ENCODE measurements around the gene PMAIP1.

PMAIP1 gene

GRCh38 chr18:59897321-59897954, 2.4 kb upstream of the PMAIP1 start:
- H3K4me1 Mint-ChIP-seq: peaks cover 21% of the 10 kb centered on the region

GRCh38 chr18:59898093-59898492, 1.7 kb upstream of the PMAIP1 start:
- Mint-ChIP-seq H3K9me3 (no peaks in the 10 kb centered on the region), H3K27me3 (no peaks in the 10 kb centered on the region), H3K4me1 (peaks cover 28% of the 10 kb centered on the region), H3K4me3 (no peak overlapping the region), H3K27ac (ENCODE audit: low read depth) (no peak overlapping the region), H3K36me3 (ENCODE audit: insufficient read depth) (peaks cover 31% of the 10 kb centered on the region)
- no peak for ATAC-seq (replicated peaks; ENCODE audit: extremely low read depth, poor library complexity, severe bottlenecking)
- DNase-seq (ENCODE audit: low spot score in 2 of 2): no peak

More at GRCh38 chr18:59897321-59897954, 2.4 kb upstream of the PMAIP1 start:
- DNase-seq (ENCODE audit: low spot score in 2 of 2) (no peak), ATAC-seq (replicated peaks; ENCODE audit: extremely low read depth, poor library complexity, severe bottlenecking) (no peak)
- H3K9me3 Mint-ChIP-seq: no peaks in the 10 kb centered on the region
- H3K27me3 Mint-ChIP-seq: no peaks in the 10 kb centered on the region
- H3K36me3 Mint-ChIP-seq (ENCODE audit: insufficient read depth): peaks cover 25% of the 10 kb centered on the region
- no peak overlapping the region for H3K27ac Mint-ChIP-seq (ENCODE audit: low read depth)
- no peak overlapping the region for H3K4me3 Mint-ChIP-seq

GRCh38 chr18:59898609-59899297, 1.0 kb upstream of the PMAIP1 start:
- H3K4me3 Mint-ChIP-seq: peak overlapping the region; percentile 95
- no peaks in the 10 kb centered on the region for H3K27me3 Mint-ChIP-seq
- H3K36me3 Mint-ChIP-seq (ENCODE audit: insufficient read depth): peaks cover 33% of the 10 kb centered on the region
- DNase-seq (ENCODE audit: low spot score in 2 of 2) (no peak), ATAC-seq (replicated peaks; ENCODE audit: extremely low read depth, poor library complexity, severe bottlenecking) (no peak)
- H3K27ac Mint-ChIP-seq (ENCODE audit: low read depth): peak overlapping the region; percentile 97
- no peaks in the 10 kb centered on the region for H3K9me3 Mint-ChIP-seq
- peaks cover 31% of the 10 kb centered on the region for H3K4me1 Mint-ChIP-seq

GRCh38 chr18:59900222-59901128, 679 bp downstream of the PMAIP1 start:
- Mint-ChIP-seq H3K36me3 (ENCODE audit: insufficient read depth) (peaks cover 43% of the 10 kb centered on the region), H3K27me3 (no peaks in the 10 kb centered on the region), H3K9me3 (no peaks in the 10 kb centered on the region), H3K4me1 (peaks cover 46% of the 10 kb centered on the region), H3K4me3 (peak overlapping the region; percentile 95), H3K27ac (ENCODE audit: low read depth) (peak overlapping the region; percentile 97)
- DNase-seq (ENCODE audit: low spot score in 2 of 2) (peak; percentile 46 to 70), ATAC-seq (replicated peaks; ENCODE audit: extremely low read depth, poor library complexity, severe bottlenecking) (peak; percentile 58)

- ATAC-seq (replicated peaks; ENCODE audit: extremely low read depth, poor library complexity, severe bottlenecking) (peak; percentile 24), DNase-seq (ENCODE audit: low spot score in 2 of 2) (peak in 1 of 2 donors; percentile 18)
- Mint-ChIP-seq H3K4me3 (peak overlapping the region; percentile 95), H3K27ac (ENCODE audit: low read depth) (peak overlapping the region; percentile 97), H3K36me3 (ENCODE audit: insufficient read depth) (peaks cover 45% of the 10 kb centered on the region), H3K4me1 (peaks cover 58% of the 10 kb centered on the region), H3K27me3 (no peaks in the 10 kb centered on the region), H3K9me3 (no peaks in the 10 kb centered on the region)
These were observed 2.6 kb downstream of the PMAIP1 start for GRCh38 chr18:59902131-59902992.

GRCh38 chr18:59902993-59903610, 3.3 kb downstream of the PMAIP1 start:
- no peak for DNase-seq (ENCODE audit: low spot score in 2 of 2)
- Mint-ChIP-seq H3K4me3 (peak overlapping the region; percentile 95), H3K27me3 (no peaks in the 10 kb centered on the region), H3K36me3 (ENCODE audit: insufficient read depth) (peaks cover 45% of the 10 kb centered on the region), H3K27ac (ENCODE audit: low read depth) (peak overlapping the region; percentile 97), H3K9me3 (no peaks in the 10 kb centered on the region), H3K4me1 (peaks cover 58% of the 10 kb centered on the region)
- no peak for ATAC-seq (replicated peaks; ENCODE audit: extremely low read depth, poor library complexity, severe bottlenecking)

GRCh38 chr18:59904011-59904601, 4.3 kb downstream of the PMAIP1 start:
- Mint-ChIP-seq H3K4me1 (peaks cover 56% of the 10 kb centered on the region), H3K27ac (ENCODE audit: low read depth) (peak overlapping the region; percentile 89), H3K4me3 (peak overlapping the region; percentile 60), H3K36me3 (ENCODE audit: insufficient read depth) (peaks cover 44% of the 10 kb centered on the region), H3K9me3 (no peaks in the 10 kb centered on the region), H3K27me3 (no peaks in the 10 kb centered on the region)
- ATAC-seq (replicated peaks; ENCODE audit: extremely low read depth, poor library complexity, severe bottlenecking) (no peak), DNase-seq (ENCODE audit: low spot score in 2 of 2) (no peak)

GRCh38 chr18:59905686-59906091, 5.9 kb downstream of the PMAIP1 start:
- no peak overlapping the region for H3K4me3 Mint-ChIP-seq
- H3K9me3 Mint-ChIP-seq: no peaks in the 10 kb centered on the region
- H3K36me3 Mint-ChIP-seq (ENCODE audit: insufficient read depth): peaks cover 31% of the 10 kb centered on the region
- peak overlapping the region; percentile 89 for H3K27ac Mint-ChIP-seq (ENCODE audit: low read depth)
- no peaks in the 10 kb centered on the region for H3K27me3 Mint-ChIP-seq
- no peak for ATAC-seq (replicated peaks; ENCODE audit: extremely low read depth, poor library complexity, severe bottlenecking)
- H3K4me1 Mint-ChIP-seq: peaks cover 51% of the 10 kb centered on the region
- DNase-seq (ENCODE audit: low spot score in 2 of 2): no peak

- no peak for DNase-seq (ENCODE audit: low spot score in 2 of 2)
- H3K27me3 Mint-ChIP-seq: no peaks in the 10 kb centered on the region
These were observed 6.4 kb downstream of the PMAIP1 start for GRCh38 chr18:59906203-59906602.

GRCh38 chr18:59907172-59907571, 7.4 kb downstream of the PMAIP1 start:
- H3K4me1 Mint-ChIP-seq: peaks cover 40% of the 10 kb centered on the region
- no peak overlapping the region for H3K27ac Mint-ChIP-seq (ENCODE audit: low read depth)
- H3K36me3 Mint-ChIP-seq (ENCODE audit: insufficient read depth): peaks cover 24% of the 10 kb centered on the region
- no peak overlapping the region for H3K4me3 Mint-ChIP-seq
- H3K27me3 Mint-ChIP-seq: no peaks in the 10 kb centered on the region
- DNase-seq (ENCODE audit: low spot score in 2 of 2): no peak
- no peaks in the 10 kb centered on the region for H3K9me3 Mint-ChIP-seq
- no peak for ATAC-seq (replicated peaks; ENCODE audit: extremely low read depth, poor library complexity, severe bottlenecking)

More at GRCh38 chr18:59906203-59906602, 6.4 kb downstream of the PMAIP1 start:
- no peak overlapping the region for H3K4me3 Mint-ChIP-seq
- H3K9me3 Mint-ChIP-seq: no peaks in the 10 kb centered on the region
- H3K36me3 Mint-ChIP-seq (ENCODE audit: insufficient read depth): peaks cover 26% of the 10 kb centered on the region
- ATAC-seq (replicated peaks; ENCODE audit: extremely low read depth, poor library complexity, severe bottlenecking): no peak
- peaks cover 46% of the 10 kb centered on the region for H3K4me1 Mint-ChIP-seq
- no peak overlapping the region for H3K27ac Mint-ChIP-seq (ENCODE audit: low read depth)

- Mint-ChIP-seq H3K27ac (ENCODE audit: low read depth) (no peak overlapping the region), H3K36me3 (ENCODE audit: insufficient read depth) (peaks cover 19% of the 10 kb centered on the region), H3K9me3 (no peaks in the 10 kb centered on the region), H3K27me3 (no peaks in the 10 kb centered on the region), H3K4me1 (peaks cover 35% of the 10 kb centered on the region), H3K4me3 (no peak overlapping the region)
- ATAC-seq (replicated peaks; ENCODE audit: extremely low read depth, poor library complexity, severe bottlenecking): no peak
- no peak for DNase-seq (ENCODE audit: low spot score in 2 of 2)
These were observed 7.9 kb downstream of the PMAIP1 start for GRCh38 chr18:59907660-59908059.
